ENCODE measurements around the gene B9D2.

- TF ChIP-seq EZH2 (IDR thresholded peaks at IDR 0.05; ENCODE audit: borderline replicate concordance, low read depth, low read length, severe bottlenecking): no peak
- TF ChIP-seq, protein P1, sequence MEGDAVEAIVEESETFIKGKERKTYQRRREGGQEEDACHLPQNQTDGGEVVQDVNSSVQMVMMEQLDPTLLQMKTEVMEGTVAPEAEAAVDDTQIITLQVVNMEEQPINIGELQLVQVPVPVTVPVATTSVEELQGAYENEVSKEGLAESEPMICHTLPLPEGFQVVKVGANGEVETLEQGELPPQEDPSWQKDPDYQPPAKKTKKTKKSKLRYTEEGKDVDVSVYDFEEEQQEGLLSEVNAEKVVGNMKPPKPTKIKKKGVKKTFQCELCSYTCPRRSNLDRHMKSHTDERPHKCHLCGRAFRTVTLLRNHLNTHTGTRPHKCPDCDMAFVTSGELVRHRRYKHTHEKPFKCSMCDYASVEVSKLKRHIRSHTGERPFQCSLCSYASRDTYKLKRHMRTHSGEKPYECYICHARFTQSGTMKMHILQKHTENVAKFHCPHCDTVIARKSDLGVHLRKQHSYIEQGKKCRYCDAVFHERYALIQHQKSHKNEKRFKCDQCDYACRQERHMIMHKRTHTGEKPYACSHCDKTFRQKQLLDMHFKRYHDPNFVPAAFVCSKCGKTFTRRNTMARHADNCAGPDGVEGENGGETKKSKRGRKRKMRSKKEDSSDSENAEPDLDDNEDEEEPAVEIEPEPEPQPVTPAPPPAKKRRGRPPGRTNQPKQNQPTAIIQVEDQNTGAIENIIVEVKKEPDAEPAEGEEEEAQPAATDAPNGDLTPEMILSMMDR (IDR thresholded peaks at IDR 0.05; ENCODE audit: borderline replicate concordance, extremely low read depth, low read length, poor library complexity, severe bottlenecking): peak; percentile 25
Observed at GRCh38 chr19:41366089-41366488, 2.1 kb upstream of the B9D2 start.
